Measurements from ENCODE around the gene SUN5.

GRCh38 chr20:32973077-32973717 lies 31.0 kb downstream of the SUN5 start:
- TF ChIP-seq CTCF (IDR thresholded peaks at IDR 0.05) (no peak), POLR2A (IDR thresholded peaks at IDR 0.05) (no peak)
